ENCODE results near the gene CELSR1.

CELSR1 gene

GRCh38 chr22:46437671-46438440 lies 99.6 kb downstream of the CELSR1 start:
- DNase-seq = no peak

GRCh38 chr22:46436595-46437175 lies 100.7 kb downstream of the CELSR1 start:
- DNase-seq = no peak

GRCh38 chr22:46433318-46433717 lies 104.1 kb downstream of the CELSR1 start:
- no peak for DNase-seq

GRCh38 chr22:46432164-46433068 lies 105.0 kb downstream of the CELSR1 start:
- DNase-seq = peak; percentile 31

GRCh38 chr22:46430961-46431838 lies 106.2 kb downstream of the CELSR1 start:
- no peak for DNase-seq

GRCh38 chr22:46429325-46429853 lies 108.0 kb downstream of the CELSR1 start:
- no peak for DNase-seq

- no peak for DNase-seq
Observed at GRCh38 chr22:46428602-46429324, 108.7 kb downstream of the CELSR1 start.

- DNase-seq = no peak
Observed at GRCh38 chr22:46428171-46428570, 109.2 kb downstream of the CELSR1 start.

GRCh38 chr22:46425016-46425415 lies 112.4 kb downstream of the CELSR1 start:
- no peak for DNase-seq

GRCh38 chr22:46424496-46424895 lies 112.9 kb downstream of the CELSR1 start:
- no peak for DNase-seq

- no peak for DNase-seq
Observed at GRCh38 chr22:46422896-46423295, 114.5 kb downstream of the CELSR1 start.

- DNase-seq = peak; percentile 18
Observed at GRCh38 chr22:46421267-46421666, 116.2 kb downstream of the CELSR1 start.

- no peak for DNase-seq
Observed at GRCh38 chr22:46419754-46420571, 117.5 kb downstream of the CELSR1 start.

GRCh38 chr22:46418827-46419226 lies 118.6 kb downstream of the CELSR1 start:
- no peak for DNase-seq

GRCh38 chr22:46417769-46418168 lies 119.7 kb downstream of the CELSR1 start:
- no peak for DNase-seq

GRCh38 chr22:46416891-46417580 lies 120.4 kb downstream of the CELSR1 start:
- no peak for DNase-seq

- DNase-seq = no peak
Observed at GRCh38 chr22:46416520-46416871, 120.9 kb downstream of the CELSR1 start.

- DNase-seq = no peak
Observed at GRCh38 chr22:46415776-46416519, 121.5 kb downstream of the CELSR1 start.

GRCh38 chr22:46414704-46415103 lies 122.7 kb downstream of the CELSR1 start:
- no peak for DNase-seq

Data from stimulated activated CD4-positive, alpha-beta T cell treated with anti-CD3 and anti-CD28 coated beads, Interleukin-15, amount 100 ng/mL, for 24 hours (primary cell).